AG09309 (cell line): ENCODE measurements around the gene PHACTR3.

Source experiments
- DNase-seq: peaks from one replicate; pipeline ENCODE4 v3.0.0-alpha.2; 2010; ENCODE audit warnings: low read depth
- H3K4me3 ChIP-seq: 2 replicates; pipeline ENCODE4 v1.5.1; 2011; ENCODE audit warnings: mild to moderate bottlenecking, low read depth, low read length, moderate library complexity; ENCODE audit not compliant: control insufficient read depth
- CTCF ChIP-seq: IDR thresholded peaks from 2 replicates; pipeline ENCODE4 v1.5.1; 2011; ENCODE audit warnings: mild to moderate bottlenecking, low read depth, low read length, inconsistent platforms; ENCODE audit not compliant: insufficient read depth, control insufficient read depth; ENCODE audit errors: missing control alignments

Gene PHACTR3

GRCh38 chr20:59743308-59743707, 139.0 kb downstream of the PHACTR3 start:
- TF ChIP-seq CTCF, result no peak
- no peak overlapping the region for H3K4me3 ChIP-seq
- no peak for DNase-seq

- no peak for DNase-seq
- TF ChIP-seq CTCF, result no peak
- no peak overlapping the region for H3K4me3 ChIP-seq
Observed at GRCh38 chr20:59743767-59744485, 139.6 kb downstream of the PHACTR3 start.

- H3K4me3 ChIP-seq, result no peak overlapping the region
- no peak for DNase-seq
- no peak for TF ChIP-seq CTCF
Observed at GRCh38 chr20:59744756-59745155, 140.4 kb downstream of the PHACTR3 start.

- DNase-seq, result no peak
- no peak for TF ChIP-seq CTCF
- no peak overlapping the region for H3K4me3 ChIP-seq
Observed at GRCh38 chr20:59745201-59745600, 140.9 kb downstream of the PHACTR3 start.

- no peak for DNase-seq
- H3K4me3 ChIP-seq, result no peak overlapping the region
- TF ChIP-seq CTCF, result no peak
Observed at GRCh38 chr20:59745716-59746115, 141.4 kb downstream of the PHACTR3 start.

- no peak for DNase-seq
- H3K4me3 ChIP-seq, result no peak overlapping the region
Observed at GRCh38 chr20:59746155-59746554, 141.8 kb downstream of the PHACTR3 start.

More at GRCh38 chr20:59746155-59746554, 141.8 kb downstream of the PHACTR3 start:
- TF ChIP-seq CTCF, result no peak
